Immature natural killer cell (primary cell): ENCODE measurements around the gene LIPJ. TPM values are rescaled to one million over a fixed set of nuclear protein-coding genes. Genes with fewer than 3 reads are reported as not detected.

Experiments used
- DNase-seq, 3 donors: peaks; one replicate each; pipeline ENCODE4 v3.0.0; 2022; ENCODE audit warnings: mixed read lengths in 1 of 3
- H3K27ac Mint-ChIP-seq, 6 donors: one replicate each; pipeline ENCODE4 v1.8.0; 2020; ENCODE audit warnings: mixed read lengths in 6 of 6, mild to moderate bottlenecking in 5 of 6, inconsistent platforms in 4 of 6, moderate library complexity in 3 of 6
- H3K27me3 Mint-ChIP-seq, 3 donors: one replicate each; pipeline ENCODE4 v1.8.0; 2020 to 2021; ENCODE audit warnings: low read depth in 3 of 3, mild to moderate bottlenecking in 3 of 3, mixed read lengths in 3 of 3, moderate library complexity in 3 of 3, inconsistent platforms in 1 of 3
- H3K36me3 Mint-ChIP-seq, 3 donors: one replicate each; pipeline ENCODE4 v1.8.0; 2020; ENCODE audit warnings: mixed read lengths in 3 of 3, inconsistent platforms in 2 of 3, mild to moderate bottlenecking in 2 of 3
- H3K4me1 Mint-ChIP-seq, 2 donors: one replicate each; pipeline ENCODE4 v1.8.0; 2020; ENCODE audit warnings: inconsistent platforms in 2 of 2, mild to moderate bottlenecking in 2 of 2, mixed read lengths in 2 of 2, moderate library complexity in 1 of 2
- H3K4me3 Mint-ChIP-seq, 5 donors: one replicate each; pipeline ENCODE4 v1.8.0; 2020; ENCODE audit warnings: mild to moderate bottlenecking in 5 of 5, mixed read lengths in 5 of 5, inconsistent platforms in 3 of 5, moderate library complexity in 3 of 5
- H3K9me3 Mint-ChIP-seq, 6 donors: one replicate each; pipeline ENCODE4 v1.8.0; 2020; ENCODE audit warnings: mild to moderate bottlenecking in 6 of 6, mixed read lengths in 6 of 6, inconsistent platforms in 4 of 6, moderate library complexity in 3 of 6
- polyA plus RNA-seq, 3 donors: library from polyadenylated mRNA; unstranded; fragments of 300-500 nt; fragmentation: Illumina TruSeq; gene quantifications; one replicate each; pipeline ENCODE4 v1.2.3, GENCODE V29; 2021

LIPJ gene
- polyA plus RNA-seq, 3 donors from 2014 or later, result 0.16 to 0.29 TPM; not detected in 1

- H3K4me1 Mint-ChIP-seq, result no peaks in the 10 kb centered on the region
- no peak overlapping the region for H3K27ac Mint-ChIP-seq
- no peaks in the 10 kb centered on the region for H3K36me3 Mint-ChIP-seq
- no peak for DNase-seq
- peaks cover 0 to 5% (median 2%) of the 10 kb centered on the region in 3 donors for H3K27me3 Mint-ChIP-seq
- no peaks in the 10 kb centered on the region for H3K9me3 Mint-ChIP-seq
- no peak overlapping the region for H3K4me3 Mint-ChIP-seq
Observed at GRCh38 chr10:88617772-88618300, 31.3 kb downstream of the LIPJ start.

GRCh38 chr10:88618496-88618895 is 31.9 kb downstream of the LIPJ start:
- Mint-ChIP-seq H3K36me3 (no peaks in the 10 kb centered on the region), H3K9me3 (no peaks in the 10 kb centered on the region), H3K27ac (no peak overlapping the region), H3K27me3 (peaks cover 0 to 5% (median 2%) of the 10 kb centered on the region in 3 donors), H3K4me1 (no peaks in the 10 kb centered on the region), H3K4me3 (no peak overlapping the region)
- DNase-seq, result no peak

GRCh38 chr10:88620441-88620840 is 33.9 kb downstream of the LIPJ start:
- H3K4me3 Mint-ChIP-seq, result no peak overlapping the region
- H3K27ac Mint-ChIP-seq, result no peak overlapping the region
- peaks cover 0 to 5% (median 2%) of the 10 kb centered on the region in 3 donors for H3K27me3 Mint-ChIP-seq
- H3K4me1 Mint-ChIP-seq, result no peaks in the 10 kb centered on the region
- DNase-seq, result no peak
- no peaks in the 10 kb centered on the region for H3K36me3 Mint-ChIP-seq
- no peaks in the 10 kb centered on the region for H3K9me3 Mint-ChIP-seq

GRCh38 chr10:88623835-88624234 is 37.3 kb downstream of the LIPJ start:
- Mint-ChIP-seq H3K27ac (no peak overlapping the region), H3K9me3 (no peaks in the 10 kb centered on the region), H3K27me3 (peaks cover 2 to 7% (median 2%) of the 10 kb centered on the region in 3 donors), H3K4me1 (no peaks in the 10 kb centered on the region), H3K4me3 (no peak overlapping the region), H3K36me3 (no peaks in the 10 kb centered on the region)
- DNase-seq, result no peak

GRCh38 chr10:88624840-88625239 is 38.3 kb downstream of the LIPJ start:
- H3K27ac Mint-ChIP-seq, result no peak overlapping the region
- H3K9me3 Mint-ChIP-seq, result no peaks in the 10 kb centered on the region
- no peak overlapping the region for H3K4me3 Mint-ChIP-seq
- DNase-seq, result no peak
- no peaks in the 10 kb centered on the region for H3K4me1 Mint-ChIP-seq
- H3K36me3 Mint-ChIP-seq, result no peaks in the 10 kb centered on the region
- H3K27me3 Mint-ChIP-seq, result peaks cover 0 to 7% (median 2%) of the 10 kb centered on the region in 3 donors

- Mint-ChIP-seq H3K9me3 (peaks cover 0 to 3% (median 0%) of the 10 kb centered on the region in 6 donors), H3K27ac (no peak overlapping the region), H3K4me1 (peaks cover 8 to 14% of the 10 kb centered on the region in 2 donors), H3K4me3 (no peak overlapping the region), H3K27me3 (peaks cover 0 to 13% (median 2%) of the 10 kb centered on the region in 3 donors), H3K36me3 (no peaks in the 10 kb centered on the region)
- DNase-seq, result no peak
Observed at GRCh38 chr10:88640186-88640585, 53.6 kb downstream of the LIPJ start.

GRCh38 chr10:88642209-88642608 is 55.6 kb downstream of the LIPJ start:
- no peak for DNase-seq
- H3K4me3 Mint-ChIP-seq, result no peak overlapping the region
- H3K27me3 Mint-ChIP-seq, result peaks cover 0 to 11% (median 2%) of the 10 kb centered on the region in 3 donors
- no peak overlapping the region for H3K27ac Mint-ChIP-seq
- no peaks in the 10 kb centered on the region for H3K36me3 Mint-ChIP-seq
- H3K4me1 Mint-ChIP-seq, result peaks cover 8 to 14% of the 10 kb centered on the region in 2 donors
- no peaks in the 10 kb centered on the region for H3K9me3 Mint-ChIP-seq

GRCh38 chr10:88642963-88643362 is 56.4 kb downstream of the LIPJ start:
- no peaks in the 10 kb centered on the region for H3K36me3 Mint-ChIP-seq
- peaks cover 8 to 14% of the 10 kb centered on the region in 2 donors for H3K4me1 Mint-ChIP-seq
- H3K27ac Mint-ChIP-seq, result no peak overlapping the region
- no peak overlapping the region for H3K4me3 Mint-ChIP-seq
- H3K9me3 Mint-ChIP-seq, result no peaks in the 10 kb centered on the region
- DNase-seq, result no peak
- peaks cover 0 to 6% (median 0%) of the 10 kb centered on the region in 3 donors for H3K27me3 Mint-ChIP-seq

GRCh38 chr10:88647061-88647615 is 60.6 kb downstream of the LIPJ start:
- Mint-ChIP-seq H3K4me3 (no peak overlapping the region), H3K4me1 (no peaks in the 10 kb centered on the region), H3K36me3 (no peaks in the 10 kb centered on the region), H3K27me3 (peaks cover 1 to 2% (median 2%) of the 10 kb centered on the region in 3 donors), H3K9me3 (no peaks in the 10 kb centered on the region), H3K27ac (no peak overlapping the region)
- no peak for DNase-seq

- Mint-ChIP-seq H3K36me3 (no peaks in the 10 kb centered on the region), H3K27me3 (peaks cover 2 to 4% (median 4%) of the 10 kb centered on the region in 3 donors), H3K27ac (no peak overlapping the region), H3K4me1 (no peaks in the 10 kb centered on the region), H3K9me3 (no peaks in the 10 kb centered on the region), H3K4me3 (no peak overlapping the region)
- DNase-seq, result no peak
Observed at GRCh38 chr10:88651101-88651551, 64.6 kb downstream of the LIPJ start.

- H3K36me3 Mint-ChIP-seq, result no peaks in the 10 kb centered on the region
Observed at GRCh38 chr10:88652616-88653015, 66.1 kb downstream of the LIPJ start.

More at GRCh38 chr10:88652616-88653015, 66.1 kb downstream of the LIPJ start:
- peaks cover 0 to 2% (median 0%) of the 10 kb centered on the region in 6 donors for H3K9me3 Mint-ChIP-seq
- no peak overlapping the region for H3K4me3 Mint-ChIP-seq
- peaks cover 2 to 4% (median 4%) of the 10 kb centered on the region in 3 donors for H3K27me3 Mint-ChIP-seq
- no peak for DNase-seq
- no peaks in the 10 kb centered on the region for H3K4me1 Mint-ChIP-seq
- no peak overlapping the region for H3K27ac Mint-ChIP-seq

Other genes with a start within 250 kb of the LIPJ start
- 1 to 10 TPM; 4.8 to 7.0 (median 6.4) TPM for gene RNLS, start 3.4 kb upstream of the LIPJ start, polyA plus RNA-seq
- not detected for gene LIPF, start 77.7 kb downstream of the LIPJ start, polyA plus RNA-seq
- not detected for gene LIPK, start 119.5 kb downstream of the LIPJ start, polyA plus RNA-seq
- gene LIPN, start 173.3 kb downstream of the LIPJ start, polyA plus RNA-seq, result not detected
- gene LIPM, start 216.0 kb downstream of the LIPJ start, polyA plus RNA-seq, result not detected